HEK293 (cell line): Measurements from ENCODE around the gene FBP1.

ENCODE experiments used
- CTCF ChIA-PET: fragments of 350-600 bp; formaldehyde crosslinking; extraction: SDS; loops from one replicate; lab custom pipeline; 2021; ENCODE audit warnings: antibody characterized with exemption; lab: Yijun Ruan, JAX
- POLR2A ChIA-PET: fragments of 300-600 bp; formaldehyde crosslinking; extraction: SDS; loops from one replicate; lab custom pipeline; 2020; ENCODE audit warnings: antibody characterized with exemption, inconsistent platforms; lab: Yijun Ruan, JAX
- H3K27ac ChIP-seq: fragments of 200-500 bp; sonication (Bioruptor generic); 2 replicates; pipeline ENCODE4 v1.5.1; 2014; ENCODE audit warnings: low read depth, low read length, control low read depth, inconsistent platforms; ENCODE audit errors: extremely low read depth
- H3K36me3 ChIP-seq, 2 experiments: fragments of 200-500 bp in 1 of 2; sonication (Bioruptor generic) in 1 of 2; 1 replicate in 1 of 2; 2 replicates in 1 of 2; pipeline ENCODE4 v1.5.1; 2014 to 2017; ENCODE audit warnings: inconsistent platforms in 2 of 2, low read length in 2 of 2; ENCODE audit not compliant: control insufficient read depth in 2 of 2, insufficient read depth in 1 of 2
- H3K4me1 ChIP-seq: fragments of 200-500 bp; sonication (Bioruptor generic); 2 replicates; pipeline ENCODE4 v1.5.1; 2014; ENCODE audit warnings: mild to moderate bottlenecking, low read length, inconsistent platforms; ENCODE audit not compliant: control insufficient read depth, insufficient read depth
- H3K4me3 ChIP-seq: 2 replicates; pipeline ENCODE4 v1.5.1; 2011; ENCODE audit warnings: low read depth, mild to moderate bottlenecking, control low read depth, low read length, moderate library complexity
- H3K9me3 ChIP-seq: fragments of 200-500 bp; sonication (Bioruptor generic); 2 replicates; pipeline ENCODE4 v1.5.1; 2014; ENCODE audit warnings: low read depth, low read length, inconsistent platforms; ENCODE audit not compliant: control insufficient read depth, insufficient read depth
- EGR2 ChIP-seq: fragments of 450-650 bp; formaldehyde crosslinking; IDR thresholded peaks from 2 replicates; pipeline ENCODE4 v1.5.1; 2016; ENCODE audit warnings: low read depth, missing biosample characterization, missing genetic modification characterization
- GLI4 ChIP-seq: fragments of 450-650 bp; formaldehyde crosslinking; IDR thresholded peaks from 2 replicates; pipeline ENCODE4 v1.5.1; 2016; ENCODE audit warnings: missing biosample characterization, missing genetic modification characterization
- OVOL3 ChIP-seq: fragments of 450-650 bp; formaldehyde crosslinking; IDR thresholded peaks from 2 replicates; pipeline ENCODE4 v1.5.1; 2016; ENCODE audit warnings: missing biosample characterization, missing genetic modification characterization
- PBX3 ChIP-seq: sonication (generic); formaldehyde crosslinking; IDR thresholded peaks from 2 replicates; pipeline ENCODE4 v1.8.1; 2022; ENCODE audit warnings: mild to moderate bottlenecking, moderate library complexity, missing genetic modification reagents
- SP2 ChIP-seq: fragments of 450-650 bp; formaldehyde crosslinking; IDR thresholded peaks from 2 replicates; pipeline ENCODE4 v1.5.1; 2016; ENCODE audit warnings: missing biosample characterization, missing genetic modification characterization
- SP3 ChIP-seq: fragments of 450-650 bp; formaldehyde crosslinking; IDR thresholded peaks from 2 replicates; pipeline ENCODE4 v1.5.1; 2016; ENCODE audit warnings: missing biosample characterization, missing genetic modification characterization
- TRIM28 ChIP-seq: IDR thresholded peaks from 2 replicates; pipeline ENCODE4 v1.6.1; 2011; ENCODE audit warnings: low read length, control low read depth, borderline replicate concordance
- ZBTB17 ChIP-seq: fragments of 450-650 bp; formaldehyde crosslinking; IDR thresholded peaks from 2 replicates; pipeline ENCODE4 v1.5.1; 2016; ENCODE audit warnings: missing biosample characterization, missing genetic modification characterization
- ZFP37 ChIP-seq: fragments of 450-650 bp; formaldehyde crosslinking; IDR thresholded peaks from 2 replicates; pipeline ENCODE4 v1.5.1; 2016; ENCODE audit warnings: missing biosample characterization, missing genetic modification characterization
- ZNF133 ChIP-seq: fragments of 450-650 bp; formaldehyde crosslinking; IDR thresholded peaks from 2 replicates; pipeline ENCODE4 v1.5.1; 2016; ENCODE audit warnings: missing biosample characterization, missing genetic modification characterization
- ZNF146 ChIP-seq: fragments of 450-650 bp; formaldehyde crosslinking; IDR thresholded peaks from 2 replicates; pipeline ENCODE4 v1.5.1; 2016; ENCODE audit warnings: missing biosample characterization, missing genetic modification characterization
- ZNF214 ChIP-seq: fragments of 450-650 bp; formaldehyde crosslinking; IDR thresholded peaks from 2 replicates; pipeline ENCODE4 v1.5.1; 2017; ENCODE audit warnings: missing biosample characterization, mild to moderate bottlenecking, missing genetic modification characterization, borderline replicate concordance
- ZNF221 ChIP-seq: fragments of 450-650 bp; formaldehyde crosslinking; IDR thresholded peaks from 2 replicates; pipeline ENCODE4 v1.5.1; 2017; ENCODE audit warnings: missing biosample characterization, missing genetic modification characterization, borderline replicate concordance
- ZNF23 ChIP-seq: fragments of 450-650 bp; formaldehyde crosslinking; IDR thresholded peaks from 2 replicates; pipeline ENCODE4 v1.5.1; 2016; ENCODE audit warnings: missing biosample characterization, missing genetic modification characterization, borderline replicate concordance
- ZNF311 ChIP-seq: fragments of 450-650 bp; formaldehyde crosslinking; IDR thresholded peaks from 2 replicates; pipeline ENCODE4 v1.5.1; 2017; ENCODE audit warnings: missing biosample characterization, missing genetic modification characterization, borderline replicate concordance
- ZNF548 ChIP-seq: fragments of 450-650 bp; formaldehyde crosslinking; IDR thresholded peaks from 2 replicates; pipeline ENCODE4 v1.5.1; 2016; ENCODE audit warnings: missing biosample characterization, missing genetic modification characterization
- ZNF558 ChIP-seq: fragments of 450-650 bp; formaldehyde crosslinking; IDR thresholded peaks from 2 replicates; pipeline ENCODE4 v1.5.1; 2016; ENCODE audit warnings: missing biosample characterization, missing genetic modification characterization
- ZNF639 ChIP-seq: fragments of 450-650 bp; formaldehyde crosslinking; IDR thresholded peaks from 2 replicates; pipeline ENCODE4 v1.5.1; 2016; ENCODE audit warnings: missing biosample characterization, missing genetic modification characterization
- ZNF645 ChIP-seq: fragments of 450-650 bp; formaldehyde crosslinking; IDR thresholded peaks from 2 replicates; pipeline ENCODE4; 2016; ENCODE audit warnings: missing biosample characterization, missing genetic modification characterization
- ZNF664 ChIP-seq: fragments of 450-650 bp; formaldehyde crosslinking; IDR thresholded peaks from 2 replicates; pipeline ENCODE4 v1.5.1; 2016; ENCODE audit warnings: missing biosample characterization, missing genetic modification characterization
- ZNF747 ChIP-seq: fragments of 450-650 bp; formaldehyde crosslinking; IDR thresholded peaks from 2 replicates; pipeline ENCODE4 v1.5.1; 2016; ENCODE audit warnings: missing biosample characterization, missing genetic modification characterization
- ZNF785 ChIP-seq: fragments of 450-650 bp; formaldehyde crosslinking; IDR thresholded peaks from 2 replicates; pipeline ENCODE4 v1.5.1; 2016; ENCODE audit warnings: missing biosample characterization, missing genetic modification characterization
- ZNF792 ChIP-seq: fragments of 450-650 bp; formaldehyde crosslinking; IDR thresholded peaks from 2 replicates; pipeline ENCODE4 v1.5.1; 2016; ENCODE audit warnings: missing biosample characterization, missing genetic modification characterization
- ZNF830 ChIP-seq: fragments of 450-650 bp; IDR thresholded peaks from 2 replicates; pipeline ENCODE4 v1.5.0; 2018; ENCODE audit warnings: missing biosample characterization, missing genetic modification characterization, low read depth, mild to moderate bottlenecking, moderate library complexity
- ZXDB ChIP-seq: fragments of 450-650 bp; formaldehyde crosslinking; IDR thresholded peaks from 2 replicates; pipeline ENCODE4 v1.5.1; 2016; ENCODE audit warnings: missing biosample characterization, missing genetic modification characterization

FBP1 gene

GRCh38 chr9:94664801-94665200 is 25.5 kb upstream of the FBP1 start (continued):
- TF ChIP-seq ZNF133 (tag by site-specific recombination) (no peak), EGR2 (tag by site-specific recombination) (no peak), ZNF830 (tag by site-specific recombination) (no peak), ZNF311 (tag by site-specific recombination) (no peak)

GRCh38 chr9:94663640-94664039 is 24.3 kb upstream of the FBP1 start:
- TF ChIP-seq GLI4 (tag by site-specific recombination) (no peak), EGR2 (tag by site-specific recombination) (no peak), ZNF558 (tag by site-specific recombination) (no peak), ZFP37 (tag by site-specific recombination) (no peak), ZNF792 (tag by site-specific recombination) (no peak), ZNF548 (tag by site-specific recombination) (no peak), SP2 (no peak), OVOL3 (tag by site-specific recombination) (no peak), ZBTB17 (no peak), ZNF146 (tag by site-specific recombination) (no peak)
- no peaks in the 10 kb centered on the region for H3K9me3 ChIP-seq
- H3K36me3 ChIP-seq: no peaks in the 10 kb centered on the region
- no peaks in the 10 kb centered on the region for H3K4me1 ChIP-seq
- ChIA-PET POLR2A (no interaction called here), CTCF (interaction anchor here (0.5 to 0.9 kb wide), 5 partner anchors 10 to 1275 kb away, joined by 3 to 4 read pairs (median 3); no protein-coding TSS in a partner anchor)
- no peak overlapping the region for H3K27ac ChIP-seq
- H3K4me3 ChIP-seq: no peak overlapping the region

GRCh38 chr9:94663140-94663539 is 23.8 kb upstream of the FBP1 start:
- Histone ChIP-seq H3K27ac (no peak overlapping the region), H3K36me3 (no peaks in the 10 kb centered on the region), H3K4me3 (no peak overlapping the region), H3K9me3 (no peaks in the 10 kb centered on the region)
- POLR2A ChIA-PET: no interaction called here
- CTCF ChIA-PET: interaction anchor here (0.5 kb wide), 1 partner anchor 11 kb away, joined by 3 read pairs; no protein-coding TSS in a partner anchor
- TF ChIP-seq SP3 (tag by site-specific recombination) (no peak), ZNF221 (no peak), ZNF645 (tag by site-specific recombination) (no peak), ZXDB (tag by site-specific recombination) (no peak), PBX3 (no peak), ZNF785 (tag by site-specific recombination) (no peak)
- TF ChIP-seq, all 188 proteins: peak for 0
- no peaks in the 10 kb centered on the region for H3K4me1 ChIP-seq

GRCh38 chr9:94657021-94657725 is 17.9 kb upstream of the FBP1 start:
- no peaks in the 10 kb centered on the region for H3K9me3 ChIP-seq
- TF ChIP-seq ZNF23: no peak
- TF ChIP-seq ZNF664 (tag by site-specific recombination): no peak
- TF ChIP-seq ZNF747: no peak
- no peak for TF ChIP-seq TRIM28
- TF ChIP-seq ZNF639 (tag by site-specific recombination): no peak
- no peak for TF ChIP-seq ZNF214 (tag by site-specific recombination)
- H3K27ac ChIP-seq: no peak overlapping the region
- CTCF ChIA-PET: interaction anchor here (0.5 to 1.5 kb wide), 5 partner anchors 9 to 1571 kb away, joined by 3 to 5 read pairs (median 3); no protein-coding TSS in a partner anchor
- no peaks in the 10 kb centered on the region for H3K36me3 ChIP-seq
- POLR2A ChIA-PET: no interaction called here
- H3K4me1 ChIP-seq: no peaks in the 10 kb centered on the region
- no peak overlapping the region for H3K4me3 ChIP-seq
